Activated CD8-positive, alpha-beta memory T cell treated with anti-CD3 and anti-CD28 coated beads, Interleukin-2, amount 10 ng/mL, durations not matched to agents 7 days and 5 days (primary cell): ENCODE data around the gene GADD45GIP1. TPM values are rescaled to one million over a fixed set of nuclear protein-coding genes. Genes with fewer than 3 reads are reported as not detected.
"Not testable (repeated sequence)": the region's sequence is repeated elsewhere in the genome, so short reads cannot be mapped to it uniquely, and the experiment has no call there.

Source experiments
- ATAC-seq: fragments of 150-1000 bp; cut with Tn5 transposase; one replicate; pipeline ENCODE4 v1.10.0; 2021; ENCODE audit warnings: moderate library complexity
- CTCF ChIA-PET: fragments of 350-600 bp; sonication (Branson Sonifier 250); formaldehyde crosslinking; loops from one replicate; lab custom pipeline; 2021; ENCODE audit warnings: antibody characterized with exemption; lab: Charles Lee
- DNase-seq: peaks from one replicate; pipeline ENCODE4 v3.0.0-alpha.2; 2020
- H3K27ac Mint-ChIP-seq: one replicate; pipeline ENCODE4 v1.8.0; 2021; ENCODE audit warnings: mild to moderate bottlenecking, mixed read lengths
- H3K27me3 Mint-ChIP-seq: one replicate; pipeline ENCODE4 v1.8.0; 2021; ENCODE audit warnings: mixed read lengths
- H3K36me3 Mint-ChIP-seq: one replicate; pipeline ENCODE4 v1.8.0; 2021; ENCODE audit warnings: mild to moderate bottlenecking, mixed read lengths
- H3K4me1 Mint-ChIP-seq: one replicate; pipeline ENCODE4 v1.8.0; 2021; ENCODE audit warnings: mixed read lengths
- H3K4me3 Mint-ChIP-seq: one replicate; pipeline ENCODE4 v1.8.0; 2021; ENCODE audit warnings: mild to moderate bottlenecking, moderate library complexity, mixed read lengths
- H3K9me3 Mint-ChIP-seq: one replicate; pipeline ENCODE4 v1.8.0; 2022; ENCODE audit warnings: low read depth, mixed read lengths
- total RNA-seq, 2 experiments: library from RNA; stranded (reverse); gene quantifications; one replicate each; pipeline ENCODE4 v1.2.3, GENCODE V29; 2021

GADD45GIP1 gene
- total RNA-seq, 2 experiments from 2014 or later = 23.9 to 24.9 TPM

GRCh38 chr19:12984143-12984627, 27.2 kb upstream of the GADD45GIP1 start:
- CTCF ChIA-PET = interaction anchor here (0.7 to 13.9 kb wide), 4 partner anchors 49 to 121 kb away, joined by 5 to 204 read pairs (median 92); no protein-coding TSS in a partner anchor
- H3K27ac Mint-ChIP-seq = no peak overlapping the region
- ATAC-seq (no peak), DNase-seq (no peak)
- H3K9me3 Mint-ChIP-seq = no peaks in the 10 kb centered on the region
- H3K4me3 Mint-ChIP-seq = no peak overlapping the region
- no peaks in the 10 kb centered on the region for H3K36me3 Mint-ChIP-seq
- peaks cover 7% of the 10 kb centered on the region for H3K27me3 Mint-ChIP-seq
- H3K4me1 Mint-ChIP-seq = peaks cover 2% of the 10 kb centered on the region

GRCh38 chr19:12983542-12984142, 26.6 kb upstream of the GADD45GIP1 start:
- CTCF ChIA-PET = interaction anchor here (0.7 to 13.9 kb wide), 4 partner anchors 50 to 121 kb away, joined by 5 to 204 read pairs (median 92); no protein-coding TSS in a partner anchor
- Mint-ChIP-seq H3K4me1 (peaks cover 2% of the 10 kb centered on the region), H3K9me3 (no peaks in the 10 kb centered on the region), H3K4me3 (no peak overlapping the region), H3K36me3 (no peaks in the 10 kb centered on the region), H3K27me3 (peaks cover 7% of the 10 kb centered on the region), H3K27ac (no peak overlapping the region)
- DNase-seq = peak; percentile 77
- ATAC-seq = peak; percentile 77

GRCh38 chr19:12983091-12983490, 26.1 kb upstream of the GADD45GIP1 start:
- Mint-ChIP-seq H3K36me3 (no peaks in the 10 kb centered on the region), H3K27ac (no peak overlapping the region), H3K4me3 (no peak overlapping the region), H3K27me3 (peaks cover 8% of the 10 kb centered on the region), H3K9me3 (no peaks in the 10 kb centered on the region), H3K4me1 (peaks cover 2% of the 10 kb centered on the region)
- no peak for ATAC-seq
- CTCF ChIA-PET = interaction anchor here (1.4 to 13.9 kb wide), 3 partner anchors 78 to 122 kb away, joined by 5 to 204 read pairs (median 178); no protein-coding TSS in a partner anchor
- no peak for DNase-seq

GRCh38 chr19:12982648-12983047, 25.6 kb upstream of the GADD45GIP1 start:
- ATAC-seq (no peak), DNase-seq (no peak)
- Mint-ChIP-seq H3K4me3 (no peak overlapping the region), H3K36me3 (no peaks in the 10 kb centered on the region), H3K4me1 (peaks cover 4% of the 10 kb centered on the region), H3K27ac (no peak overlapping the region), H3K27me3 (peaks cover 12% of the 10 kb centered on the region), H3K9me3 (no peaks in the 10 kb centered on the region)
- CTCF ChIA-PET = interaction anchor here (0.8 to 13.9 kb wide), 4 partner anchors 17 to 122 kb away, joined by 3 to 204 read pairs (median 92); no protein-coding TSS in a partner anchor

GRCh38 chr19:12979974-12980373, 23.0 kb upstream of the GADD45GIP1 start:
- Mint-ChIP-seq H3K9me3 (no peaks in the 10 kb centered on the region), H3K36me3 (no peaks in the 10 kb centered on the region), H3K27ac (no peak overlapping the region), H3K27me3 (peaks cover 13% of the 10 kb centered on the region), H3K4me1 (peaks cover 3% of the 10 kb centered on the region), H3K4me3 (no peak overlapping the region)
- CTCF ChIA-PET = interaction anchor here (1.0 to 13.9 kb wide), 8 partner anchors 14 to 284 kb away, joined by 3 to 204 read pairs (median 13); partner anchors contain the start of gene DAND5
- ATAC-seq (no peak), DNase-seq (no peak)

- H3K27me3 Mint-ChIP-seq = peaks cover 11% of the 10 kb centered on the region
- not testable (repeated sequence) for H3K36me3 Mint-ChIP-seq, H3K4me3 Mint-ChIP-seq, H3K9me3 Mint-ChIP-seq, H3K27ac Mint-ChIP-seq, DNase-seq, H3K4me1 Mint-ChIP-seq, ATAC-seq
- CTCF ChIA-PET = interaction anchor here (0.8 to 13.9 kb wide), 11 partner anchors 10 to 212 kb away, joined by 3 to 204 read pairs (median 9); partner anchors contain the start of gene DAND5
Measured at GRCh38 chr19:12976109-12976508, 19.1 kb upstream of the GADD45GIP1 start.

GRCh38 chr19:12975221-12975741, 18.3 kb upstream of the GADD45GIP1 start:
- Mint-ChIP-seq H3K4me3 (no peak overlapping the region), H3K36me3 (no peaks in the 10 kb centered on the region), H3K27ac (no peak overlapping the region), H3K27me3 (peaks cover 13% of the 10 kb centered on the region), H3K4me1 (peaks cover 1% of the 10 kb centered on the region), H3K9me3 (no peaks in the 10 kb centered on the region)
- CTCF ChIA-PET = interaction anchor here (1.0 to 13.9 kb wide), 6 partner anchors 9 to 118 kb away, joined by 4 to 204 read pairs (median 68); partner anchors contain the start of gene DAND5
- no peak for ATAC-seq
- DNase-seq = no peak

GRCh38 chr19:12974301-12975220, 17.5 kb upstream of the GADD45GIP1 start:
- DNase-seq (no peak), ATAC-seq (no peak)
- Mint-ChIP-seq H3K9me3 (no peaks in the 10 kb centered on the region), H3K36me3 (no peaks in the 10 kb centered on the region), H3K4me1 (peaks cover 1% of the 10 kb centered on the region), H3K4me3 (no peak overlapping the region), H3K27ac (no peak overlapping the region), H3K27me3 (peaks cover 14% of the 10 kb centered on the region)
- CTCF ChIA-PET = interaction anchor here (0.7 to 13.9 kb wide), 6 partner anchors 8 to 119 kb away, joined by 3 to 204 read pairs (median 60); partner anchors contain the start of gene DAND5

GRCh38 chr19:12973236-12973635, 16.2 kb upstream of the GADD45GIP1 start:
- no peak overlapping the region for H3K4me3 Mint-ChIP-seq
- DNase-seq (no peak), ATAC-seq (no peak)
- no peak overlapping the region for H3K27ac Mint-ChIP-seq
- CTCF ChIA-PET = interaction anchor here (0.9 to 13.9 kb wide), 3 partner anchors 7 to 88 kb away, joined by 3 to 204 read pairs (median 116); partner anchors contain the start of gene DAND5
- no peaks in the 10 kb centered on the region for H3K9me3 Mint-ChIP-seq
- H3K4me1 Mint-ChIP-seq = peaks cover 1% of the 10 kb centered on the region
- peaks cover 14% of the 10 kb centered on the region for H3K27me3 Mint-ChIP-seq
- H3K36me3 Mint-ChIP-seq = no peaks in the 10 kb centered on the region

- ATAC-seq (no peak), DNase-seq (no peak)
- no peak overlapping the region for H3K4me3 Mint-ChIP-seq
- H3K4me1 Mint-ChIP-seq = peaks cover 3% of the 10 kb centered on the region
- H3K27me3 Mint-ChIP-seq = peaks cover 4% of the 10 kb centered on the region
- H3K27ac Mint-ChIP-seq = no peak overlapping the region
- no peaks in the 10 kb centered on the region for H3K36me3 Mint-ChIP-seq
- no peaks in the 10 kb centered on the region for H3K9me3 Mint-ChIP-seq
- CTCF ChIA-PET = interaction anchor here (1.3 to 7.6 kb wide), 3 partner anchors 7 to 125 kb away, joined by 3 to 116 read pairs (median 5); no protein-coding TSS in a partner anchor
Measured at GRCh38 chr19:12970070-12970820, 13.2 kb upstream of the GADD45GIP1 start.

GRCh38 chr19:12969292-12969988, 12.4 kb upstream of the GADD45GIP1 start, which contains the start of gene DAND5:
Gene DAND5 (plus strand): TSS chr19:12969576. CDS start chr19:12969661, 85 bp downstream.
- CTCF ChIA-PET = interaction anchor here (1.3 to 7.6 kb wide), 4 partner anchors 7 to 126 kb away, joined by 3 to 163 read pairs (median 60); partner anchors contain the start of genes DNASE2 and KLF1
- no peak within 1 kb of the TSS for H3K4me3 Mint-ChIP-seq
- H3K36me3 Mint-ChIP-seq = no peaks in the 10 kb centered on the region
- ATAC-seq (no peak), DNase-seq (no peak)
- H3K27ac Mint-ChIP-seq = no peak within 1 kb of the TSS
- no peaks in the 10 kb centered on the region for H3K9me3 Mint-ChIP-seq
- H3K27me3 Mint-ChIP-seq = peaks cover 4% of the 10 kb centered on the region
- H3K4me1 Mint-ChIP-seq = peaks cover 8% of the 10 kb centered on the region
